NT2/D1 (cell line): ENCODE measurements around the gene DDX1.

Experiments
- DNase-seq: peaks from one replicate; pipeline ENCODE4 v3.0.0-alpha.2; 2011; ENCODE audit warnings: low read depth, low spot score
- H3K27me3 ChIP-seq: 2 replicates; pipeline ENCODE4 v1.6.0; 2011; ENCODE audit warnings: mild to moderate bottlenecking; ENCODE audit not compliant: insufficient read length, insufficient read depth
- H3K36me3 ChIP-seq: 2 replicates; pipeline ENCODE4 v1.6.1; 2011; ENCODE audit warnings: mild to moderate bottlenecking, low read length, mixed read lengths; ENCODE audit not compliant: insufficient read depth, insufficient read length
- H3K4me1 ChIP-seq: 2 replicates; pipeline ENCODE4 v1.5.1; 2011; ENCODE audit not compliant: insufficient read depth, insufficient read length
- H3K4me3 ChIP-seq: 2 replicates; pipeline ENCODE4 v1.5.1; 2011; ENCODE audit warnings: low read depth; ENCODE audit not compliant: insufficient read length
- H3K9ac ChIP-seq: 2 replicates; pipeline ENCODE4 v1.6.0; 2011; ENCODE audit warnings: low read depth; ENCODE audit not compliant: insufficient read length
- H3K9me3 ChIP-seq: 2 replicates; pipeline ENCODE4 v1.5.1; 2011; ENCODE audit warnings: mild to moderate bottlenecking, low read length; ENCODE audit not compliant: insufficient read depth
- SUZ12 ChIP-seq: IDR thresholded peaks from 2 replicates; pipeline ENCODE4 v1.6.1; 2011; ENCODE audit not compliant: insufficient read length, insufficient read depth; ENCODE audit errors: extremely low read depth
- YY1 ChIP-seq: IDR thresholded peaks from 2 replicates; pipeline ENCODE4 v1.6.1; 2011; ENCODE audit not compliant: insufficient read length, insufficient read depth
- ZNF274 ChIP-seq: IDR thresholded peaks from 2 replicates; pipeline ENCODE4 v1.6.1; 2011; ENCODE audit warnings: mild to moderate bottlenecking, low read depth, low read length

Gene DDX1

GRCh38 chr2:15638720-15639119 lies 47.1 kb downstream of the DDX1 start:
- no peak overlapping the region for H3K9ac ChIP-seq
- no peaks in the 10 kb centered on the region for H3K9me3 ChIP-seq
- no peaks in the 10 kb centered on the region for H3K4me1 ChIP-seq
- DNase-seq: no peak
- H3K27me3 ChIP-seq: no peaks in the 10 kb centered on the region
- TF ChIP-seq SUZ12 (no peak), YY1 (no peak), ZNF274 (no peak)
- H3K4me3 ChIP-seq: no peak overlapping the region
- peaks cover 24% of the 10 kb centered on the region for H3K36me3 ChIP-seq

GRCh38 chr2:15639323-15640251 lies 47.9 kb downstream of the DDX1 start:
- H3K27me3 ChIP-seq: no peaks in the 10 kb centered on the region
- no peaks in the 10 kb centered on the region for H3K9me3 ChIP-seq
- H3K4me3 ChIP-seq: no peak overlapping the region
- no peaks in the 10 kb centered on the region for H3K4me1 ChIP-seq
- TF ChIP-seq YY1 (no peak), ZNF274 (no peak), SUZ12 (no peak)
- H3K9ac ChIP-seq: no peak overlapping the region
- peaks cover 17% of the 10 kb centered on the region for H3K36me3 ChIP-seq
- no peak for DNase-seq

GRCh38 chr2:15640261-15640711 lies 48.6 kb downstream of the DDX1 start:
- peaks cover 11% of the 10 kb centered on the region for H3K36me3 ChIP-seq
- no peaks in the 10 kb centered on the region for H3K9me3 ChIP-seq
- no peaks in the 10 kb centered on the region for H3K4me1 ChIP-seq
- H3K9ac ChIP-seq: no peak overlapping the region
- no peak for DNase-seq
- TF ChIP-seq ZNF274 (no peak), YY1 (no peak), SUZ12 (no peak)
- H3K27me3 ChIP-seq: no peaks in the 10 kb centered on the region
- no peak overlapping the region for H3K4me3 ChIP-seq

- no peak overlapping the region for H3K9ac ChIP-seq
- H3K4me1 ChIP-seq: no peaks in the 10 kb centered on the region
- TF ChIP-seq SUZ12 (no peak), YY1 (no peak), ZNF274 (no peak)
- no peak for DNase-seq
- no peaks in the 10 kb centered on the region for H3K27me3 ChIP-seq
- H3K36me3 ChIP-seq: peaks cover 6% of the 10 kb centered on the region
- no peaks in the 10 kb centered on the region for H3K9me3 ChIP-seq
- no peak overlapping the region for H3K4me3 ChIP-seq
These were observed 49.1 kb downstream of the DDX1 start for GRCh38 chr2:15640784-15641183.

GRCh38 chr2:15641530-15641982 lies 49.9 kb downstream of the DDX1 start:
- Histone ChIP-seq H3K9ac (no peak overlapping the region), H3K4me1 (no peaks in the 10 kb centered on the region), H3K36me3 (peaks cover 3% of the 10 kb centered on the region), H3K4me3 (no peak overlapping the region), H3K27me3 (no peaks in the 10 kb centered on the region), H3K9me3 (no peaks in the 10 kb centered on the region)
- TF ChIP-seq ZNF274 (no peak), SUZ12 (no peak), YY1 (no peak)
- no peak for DNase-seq

- TF ChIP-seq SUZ12 (no peak), YY1 (no peak), ZNF274 (no peak)
- Histone ChIP-seq H3K9me3 (no peaks in the 10 kb centered on the region), H3K9ac (no peak overlapping the region)
These were observed 50.5 kb downstream of the DDX1 start for GRCh38 chr2:15642011-15642814.

GRCh38 chr2:15642815-15643500 lies 51.3 kb downstream of the DDX1 start:
- no peak overlapping the region for H3K4me3 ChIP-seq
- no peaks in the 10 kb centered on the region for H3K9me3 ChIP-seq
- DNase-seq: no peak
- H3K4me1 ChIP-seq: no peaks in the 10 kb centered on the region
- no peak overlapping the region for H3K9ac ChIP-seq
- H3K36me3 ChIP-seq: no peaks in the 10 kb centered on the region
- no peaks in the 10 kb centered on the region for H3K27me3 ChIP-seq
- TF ChIP-seq ZNF274 (no peak), YY1 (no peak), SUZ12 (no peak)

More at GRCh38 chr2:15642011-15642814, 50.5 kb downstream of the DDX1 start:
- no peak overlapping the region for H3K4me3 ChIP-seq
- no peaks in the 10 kb centered on the region for H3K27me3 ChIP-seq
- no peaks in the 10 kb centered on the region for H3K4me1 ChIP-seq
- peaks cover 3% of the 10 kb centered on the region for H3K36me3 ChIP-seq
- DNase-seq: no peak
